HepG2 (cell line): ENCODE measurements around the gene ZIC2. TPM values are rescaled to one million over a fixed set of nuclear protein-coding genes. Genes with fewer than 3 reads are reported as not detected.

Experiments used
- ASH2L ChIP-seq: fragments of 300-600, 200-600 bp; sonication (generic); IDR thresholded peaks from 2 replicates; pipeline ENCODE4 v1.7.0; 2017; ENCODE audit warnings: low read depth, mild to moderate bottlenecking, moderate library complexity, mixed read lengths, low read length; ENCODE audit not compliant: insufficient read length
- CBX1 ChIP-seq: IDR thresholded peaks from one replicate; pipeline ENCODE4 v1.6.1; 2016; ENCODE audit warnings: antibody characterized with exemption, low read depth
- NFKBIZ ChIP-seq: IDR thresholded peaks from 2 replicates; pipeline ENCODE4 v1.6.1; 2018; ENCODE audit warnings: missing genetic modification reagents, missing compliant biosample characterization
- PRDM15 ChIP-seq: sonication (generic); formaldehyde crosslinking; IDR thresholded peaks from 2 replicates; pipeline ENCODE4 v1.4.0; 2020; ENCODE audit warnings: missing genetic modification reagents
- TSC22D2 ChIP-seq: sonication (generic); formaldehyde crosslinking; IDR thresholded peaks from 2 replicates; pipeline ENCODE4 v1.5.1; 2020; ENCODE audit warnings: missing genetic modification reagents, mild to moderate bottlenecking, borderline replicate concordance
- ZMYM4 ChIP-seq: sonication (generic); formaldehyde crosslinking; IDR thresholded peaks from 2 replicates; pipeline ENCODE4 v1.8.1; 2023; ENCODE audit warnings: mild to moderate bottlenecking, missing genetic modification reagents
- ZNF451 ChIP-seq: sonication (generic); formaldehyde crosslinking; IDR thresholded peaks from 2 replicates; pipeline ENCODE4 v1.5.0; 2020; ENCODE audit warnings: mild to moderate bottlenecking, missing genetic modification reagents
- ZNF530 ChIP-seq: sonication (generic); formaldehyde crosslinking; IDR thresholded peaks from 2 replicates; pipeline ENCODE4 v1.5.0; 2020; ENCODE audit warnings: low read depth, mild to moderate bottlenecking, missing genetic modification reagents
- polyA plus RNA-seq, 8 experiments: library from polyadenylated mRNA; depleted of rRNA in 3 of 8; stranded (reverse) in 7 of 8; unstranded in 1 of 8; fragments of >200 nt; fragmentation: Illumina TruSeq in 4 of 8; extraction: Trizol in 4 of 8; gene quantifications; 2 replicates each; pipeline versions ENCODE4 v1.2.1 to v1.2.3, GENCODE V29; 2011 to 2016; ENCODE audit warnings: low read depth in 4 of 8, missing spikeins in 1 of 8, mixed read lengths in 1 of 8; ENCODE audit not compliant: insufficient read depth in 1 of 8
- total RNA-seq, 5 experiments: library from RNA; depleted of rRNA; stranded (reverse); fragments of >200 nt; fragmentation: Illumina TruSeq; extraction: Trizol; gene quantifications; 2 replicates each; pipeline ENCODE4 v1.2.3, GENCODE V29; 2016; ENCODE audit warnings: low read depth in 1 of 5

Gene ZIC2
- total and polyA plus RNA-seq, 2 of the 13 experiments (the other 11 are each of a cell fraction or from before 2014, with no cell fraction given): 0.13 TPM; not detected in 1

- no peak for TF ChIP-seq ASH2L
- no peak for TF ChIP-seq ZMYM4 (CRISPR knock-in tag)
- no peak for TF ChIP-seq PRDM15 (CRISPR knock-in tag)
- TF ChIP-seq TSC22D2 (CRISPR knock-in tag): no peak
- no peak for TF ChIP-seq ZNF530 (CRISPR knock-in tag)
- no peak for TF ChIP-seq CBX1
- no peak for TF ChIP-seq NFKBIZ (CRISPR knock-in tag)
- no peak for TF ChIP-seq ZNF451 (CRISPR knock-in tag)
- TF ChIP-seq, all 625 proteins: peak for 0
These were observed 2.7 kb upstream of the ZIC2 start (continued) for GRCh38 chr13:99978799-99979452.
